Measurements from ENCODE around the gene NAXE.
"Not testable (repeated sequence)": the region's sequence is repeated elsewhere in the genome, so short reads cannot be mapped to it uniquely, and the experiment has no call there.

DNA sequence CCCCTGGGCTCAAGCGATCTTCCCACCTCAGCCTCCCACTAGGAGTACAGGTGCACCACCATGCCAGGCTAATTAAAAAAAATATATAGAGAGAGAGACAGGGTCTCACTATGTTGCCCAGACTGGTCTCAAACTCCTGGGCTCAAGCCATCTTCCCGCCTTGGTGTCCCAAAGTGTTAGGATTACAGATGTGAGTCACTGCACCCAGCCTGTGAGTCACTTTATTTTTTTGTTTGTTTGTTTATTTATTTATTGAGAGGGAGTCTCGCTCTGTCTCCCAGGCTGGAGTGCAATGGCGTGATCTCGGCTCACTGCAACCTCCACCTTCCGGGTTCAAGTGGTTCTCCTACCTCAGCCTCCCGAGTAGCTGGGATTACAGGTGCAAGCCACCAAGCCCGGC lies 3.6 kb upstream of the NAXE start:
- TF ChIP-seq, protein P1, sequence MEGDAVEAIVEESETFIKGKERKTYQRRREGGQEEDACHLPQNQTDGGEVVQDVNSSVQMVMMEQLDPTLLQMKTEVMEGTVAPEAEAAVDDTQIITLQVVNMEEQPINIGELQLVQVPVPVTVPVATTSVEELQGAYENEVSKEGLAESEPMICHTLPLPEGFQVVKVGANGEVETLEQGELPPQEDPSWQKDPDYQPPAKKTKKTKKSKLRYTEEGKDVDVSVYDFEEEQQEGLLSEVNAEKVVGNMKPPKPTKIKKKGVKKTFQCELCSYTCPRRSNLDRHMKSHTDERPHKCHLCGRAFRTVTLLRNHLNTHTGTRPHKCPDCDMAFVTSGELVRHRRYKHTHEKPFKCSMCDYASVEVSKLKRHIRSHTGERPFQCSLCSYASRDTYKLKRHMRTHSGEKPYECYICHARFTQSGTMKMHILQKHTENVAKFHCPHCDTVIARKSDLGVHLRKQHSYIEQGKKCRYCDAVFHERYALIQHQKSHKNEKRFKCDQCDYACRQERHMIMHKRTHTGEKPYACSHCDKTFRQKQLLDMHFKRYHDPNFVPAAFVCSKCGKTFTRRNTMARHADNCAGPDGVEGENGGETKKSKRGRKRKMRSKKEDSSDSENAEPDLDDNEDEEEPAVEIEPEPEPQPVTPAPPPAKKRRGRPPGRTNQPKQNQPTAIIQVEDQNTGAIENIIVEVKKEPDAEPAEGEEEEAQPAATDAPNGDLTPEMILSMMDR (IDR thresholded peaks at IDR 0.05; ENCODE audit: poor library complexity): not testable (repeated sequence)
- not testable (repeated sequence) for TF ChIP-seq EZH2 (IDR thresholded peaks at IDR 0.05; ENCODE audit: borderline replicate concordance); EZH2phosphoT487 (IDR thresholded peaks at IDR 0.05; ENCODE audit: low read depth, severe bottlenecking, unreplicated experiment)
